Measurements from ENCODE around the gene KRTAP19-8. TPM values are rescaled to one million over a fixed set of nuclear protein-coding genes. Genes with fewer than 3 reads are reported as not detected.

The KRTAP19-8 gene
- total RNA-seq, 4 donors from 2014 or later: not detected

GRCh38 chr21:31078216-31078615 is 39.9 kb upstream of the KRTAP19-8 start:
- intact Hi-C loops (cut with DNase I; ENCODE audit: low total_unique reads): no loop called here
- TF ChIP-seq CTCF (IDR thresholded peaks at IDR 0.05 in 4 of 5, conservative IDR thresholded peaks at IDR 0.05 in 1 of 5) (no peak), POLR2A (IDR thresholded peaks at IDR 0.05) (no peak)
- in situ Hi-C loops (cut with MboI; ENCODE audit: low sequenced_read_pairs in 4 of 4): loop anchor here in 3 of 4 donors (25.0 kb wide), 3 partner anchors 509 to 1016 kb away; partner anchors contain the start of genes KRTAP23-1 (in 2 of the 3) and KRTAP27-1 (in 2 of the 3)
- H3K27ac ChIP-seq: no peak overlapping the region
- no peaks in the 10 kb centered on the region for H3K27me3 ChIP-seq
- H3K4me1 ChIP-seq: no peaks in the 10 kb centered on the region
- ATAC-seq (no peak), DNase-seq (no peak)
- no peaks in the 10 kb centered on the region for H3K9me3 ChIP-seq
- no peak overlapping the region for H3K4me3 ChIP-seq
- no peaks in the 10 kb centered on the region for H3K36me3 ChIP-seq

GRCh38 chr21:31075848-31076247 is 37.6 kb upstream of the KRTAP19-8 start:
- DNase-seq (no peak), ATAC-seq (no peak)
- no peak overlapping the region for H3K4me3 ChIP-seq
- H3K36me3 ChIP-seq: no peaks in the 10 kb centered on the region
- no peak for TF ChIP-seq POLR2A (IDR thresholded peaks at IDR 0.05)
- no peak for TF ChIP-seq CTCF (IDR thresholded peaks at IDR 0.05 in 4 of 5, conservative IDR thresholded peaks at IDR 0.05 in 1 of 5)
- H3K27me3 ChIP-seq: no peaks in the 10 kb centered on the region
- no peaks in the 10 kb centered on the region for H3K4me1 ChIP-seq
- H3K9me3 ChIP-seq: no peaks in the 10 kb centered on the region
- no peak overlapping the region for H3K27ac ChIP-seq
- intact Hi-C loops (cut with DNase I; ENCODE audit: low total_unique reads): no loop called here
- in situ Hi-C loops (cut with MboI; ENCODE audit: low sequenced_read_pairs in 4 of 4): loop anchor here in 3 of 4 donors (25.0 kb wide), 3 partner anchors 511 to 1014 kb away; partner anchors contain the start of genes KRTAP23-1 (in 2 of the 3) and KRTAP27-1 (in 2 of the 3)

- DNase-seq (no peak), ATAC-seq (no peak)
- intact Hi-C loops (cut with DNase I; ENCODE audit: low total_unique reads): no loop called here
- Histone ChIP-seq H3K4me3 (no peak overlapping the region), H3K27me3 (no peaks in the 10 kb centered on the region), H3K27ac (no peak overlapping the region), H3K9me3 (no peaks in the 10 kb centered on the region), H3K4me1 (no peaks in the 10 kb centered on the region), H3K36me3 (no peaks in the 10 kb centered on the region)
- TF ChIP-seq CTCF (IDR thresholded peaks at IDR 0.05 in 4 of 5, conservative IDR thresholded peaks at IDR 0.05 in 1 of 5) (no peak), POLR2A (IDR thresholded peaks at IDR 0.05) (no peak)
- in situ Hi-C loops (cut with MboI; ENCODE audit: low sequenced_read_pairs in 4 of 4): no loop called here
These were observed 34.3 kb upstream of the KRTAP19-8 start for GRCh38 chr21:31072533-31072932.

- ATAC-seq (no peak), DNase-seq (no peak)
- Histone ChIP-seq H3K27me3 (no peaks in the 10 kb centered on the region), H3K9me3 (no peaks in the 10 kb centered on the region), H3K36me3 (no peaks in the 10 kb centered on the region), H3K4me3 (no peak overlapping the region), H3K27ac (no peak overlapping the region), H3K4me1 (no peaks in the 10 kb centered on the region)
- TF ChIP-seq CTCF (IDR thresholded peaks at IDR 0.05 in 4 of 5, conservative IDR thresholded peaks at IDR 0.05 in 1 of 5) (no peak), POLR2A (IDR thresholded peaks at IDR 0.05) (no peak)
- intact Hi-C loops (cut with DNase I; ENCODE audit: low total_unique reads): no loop called here
- in situ Hi-C loops (cut with MboI; ENCODE audit: low sequenced_read_pairs in 4 of 4): no loop called here
These were observed 26.5 kb upstream of the KRTAP19-8 start for GRCh38 chr21:31064803-31065202.
